Keratinocyte (primary cell): ENCODE measurements around the gene PISD.
"Not testable (repeated sequence)": the region's sequence is repeated elsewhere in the genome, so short reads cannot be mapped to it uniquely, and the experiment has no call there.

Source experiments
- EZH2 ChIP-seq: IDR thresholded peaks from one replicate; pipeline ENCODE4 v1.6.1; 2012; ENCODE audit warnings: inconsistent platforms, mild to moderate bottlenecking, low read length, moderate library complexity
- TF ChIP-seq, protein P1 (sequence below), 3 experiments: IDR thresholded peaks in 1 of 3; conservative IDR thresholded peaks in 1 of 3; optimal IDR thresholded peaks in 1 of 3; 2 replicates in 2 of 3; 3 replicates in 1 of 3; pipeline versions ENCODE3 to v1.5.1; 2011; ENCODE audit warnings: low read length in 3 of 3, mild to moderate bottlenecking in 3 of 3, moderate library complexity in 2 of 3, control low read depth in 1 of 3, inconsistent platforms in 1 of 3; ENCODE audit not compliant: insufficient read depth in 2 of 3; ENCODE audit errors: extremely low read depth in 1 of 3

GRCh38 chr22:31668849-31669248 is 6.8 kb upstream of the PISD start:
- TF ChIP-seq EZH2: not testable (repeated sequence)
- TF ChIP-seq, protein P1, sequence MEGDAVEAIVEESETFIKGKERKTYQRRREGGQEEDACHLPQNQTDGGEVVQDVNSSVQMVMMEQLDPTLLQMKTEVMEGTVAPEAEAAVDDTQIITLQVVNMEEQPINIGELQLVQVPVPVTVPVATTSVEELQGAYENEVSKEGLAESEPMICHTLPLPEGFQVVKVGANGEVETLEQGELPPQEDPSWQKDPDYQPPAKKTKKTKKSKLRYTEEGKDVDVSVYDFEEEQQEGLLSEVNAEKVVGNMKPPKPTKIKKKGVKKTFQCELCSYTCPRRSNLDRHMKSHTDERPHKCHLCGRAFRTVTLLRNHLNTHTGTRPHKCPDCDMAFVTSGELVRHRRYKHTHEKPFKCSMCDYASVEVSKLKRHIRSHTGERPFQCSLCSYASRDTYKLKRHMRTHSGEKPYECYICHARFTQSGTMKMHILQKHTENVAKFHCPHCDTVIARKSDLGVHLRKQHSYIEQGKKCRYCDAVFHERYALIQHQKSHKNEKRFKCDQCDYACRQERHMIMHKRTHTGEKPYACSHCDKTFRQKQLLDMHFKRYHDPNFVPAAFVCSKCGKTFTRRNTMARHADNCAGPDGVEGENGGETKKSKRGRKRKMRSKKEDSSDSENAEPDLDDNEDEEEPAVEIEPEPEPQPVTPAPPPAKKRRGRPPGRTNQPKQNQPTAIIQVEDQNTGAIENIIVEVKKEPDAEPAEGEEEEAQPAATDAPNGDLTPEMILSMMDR (optimal IDR thresholded peaks at IDR 0.05 in 1 of 3, IDR thresholded peaks at IDR 0.05 in 1 of 3, conservative IDR thresholded peaks at IDR 0.05 in 1 of 3; ENCODE audit: extremely low read depth in 1 of 3, insufficient read depth in 2 of 3, low read length in 3 of 3): not testable (repeated sequence)
